AG04450 (cell line): ENCODE measurements around the gene BCL7A. TPM values are rescaled to one million over a fixed set of nuclear protein-coding genes. Genes with fewer than 3 reads are reported as not detected.

Experiments
- CTCF ChIA-PET: fragments of 300-600, 350-600 bp; formaldehyde crosslinking; extraction: SDS; loops from one replicate; lab custom pipeline; 2022; ENCODE audit warnings: antibody characterized with exemption, inconsistent platforms; lab: Charles Lee
- POLR2A ChIA-PET: fragments of 350-600 bp; formaldehyde crosslinking; extraction: SDS; loops from one replicate; lab custom pipeline; 2021; ENCODE audit warnings: antibody characterized with exemption, inconsistent platforms; lab: Yijun Ruan, JAX
- DNase-seq: peaks from one replicate; pipeline ENCODE4 v3.0.0-alpha.2; 2011; ENCODE audit warnings: low read depth, low spot score
- H3K27ac ChIP-seq: one replicate; pipeline ENCODE4 v1.5.1; 2012; ENCODE audit warnings: low read depth, low read length, control low read depth
- H3K27me3 ChIP-seq: one replicate; pipeline ENCODE4 v1.6.0; 2012; ENCODE audit warnings: low read length; ENCODE audit not compliant: control insufficient read depth, insufficient read depth
- H3K4me3 ChIP-seq: 2 replicates; pipeline ENCODE4 v1.5.1; 2011; ENCODE audit warnings: mild to moderate bottlenecking, low read depth, low read length, control low read depth
- H3K9me3 ChIP-seq: 2 replicates; pipeline ENCODE4 v1.5.1; 2012; ENCODE audit warnings: low read length; ENCODE audit not compliant: control insufficient read depth, insufficient read depth
- polyA plus RNA-seq: library from polyadenylated mRNA; depleted of rRNA; stranded (reverse); fragments of >200 nt; gene quantifications from 2 replicates; pipeline ENCODE4 v1.2.3, GENCODE V29; 2011
- TF ChIP-seq, protein P1 (sequence below): IDR thresholded peaks from 2 replicates; pipeline ENCODE4 v1.5.1; 2011; ENCODE audit warnings: low read depth, low read length, control low read depth, inconsistent platforms

Gene BCL7A
- polyA plus RNA-seq, 1 experiment, result 4.4 TPM

- DNase-seq, result no peak
- CTCF ChIA-PET, result interaction anchor here (0.6 to 1.2 kb wide), 4 partner anchors 34 to 571 kb away, joined by 3 to 4 read pairs (median 3); no protein-coding TSS in a partner anchor
- Histone ChIP-seq H3K27ac (no peak overlapping the region), H3K9me3 (no peaks in the 10 kb centered on the region), H3K4me3 (no peak overlapping the region), H3K27me3 (no peaks in the 10 kb centered on the region)
- TF ChIP-seq, protein P1, sequence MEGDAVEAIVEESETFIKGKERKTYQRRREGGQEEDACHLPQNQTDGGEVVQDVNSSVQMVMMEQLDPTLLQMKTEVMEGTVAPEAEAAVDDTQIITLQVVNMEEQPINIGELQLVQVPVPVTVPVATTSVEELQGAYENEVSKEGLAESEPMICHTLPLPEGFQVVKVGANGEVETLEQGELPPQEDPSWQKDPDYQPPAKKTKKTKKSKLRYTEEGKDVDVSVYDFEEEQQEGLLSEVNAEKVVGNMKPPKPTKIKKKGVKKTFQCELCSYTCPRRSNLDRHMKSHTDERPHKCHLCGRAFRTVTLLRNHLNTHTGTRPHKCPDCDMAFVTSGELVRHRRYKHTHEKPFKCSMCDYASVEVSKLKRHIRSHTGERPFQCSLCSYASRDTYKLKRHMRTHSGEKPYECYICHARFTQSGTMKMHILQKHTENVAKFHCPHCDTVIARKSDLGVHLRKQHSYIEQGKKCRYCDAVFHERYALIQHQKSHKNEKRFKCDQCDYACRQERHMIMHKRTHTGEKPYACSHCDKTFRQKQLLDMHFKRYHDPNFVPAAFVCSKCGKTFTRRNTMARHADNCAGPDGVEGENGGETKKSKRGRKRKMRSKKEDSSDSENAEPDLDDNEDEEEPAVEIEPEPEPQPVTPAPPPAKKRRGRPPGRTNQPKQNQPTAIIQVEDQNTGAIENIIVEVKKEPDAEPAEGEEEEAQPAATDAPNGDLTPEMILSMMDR, result no peak
- POLR2A ChIA-PET, result interaction anchor here (0.6 to 1.6 kb wide), 4 partner anchors 8 to 25 kb away, joined by 3 to 7 read pairs (median 4); no protein-coding TSS in a partner anchor
Measured at GRCh38 chr12:122088179-122088810, 66.6 kb downstream of the BCL7A start.

DNA sequence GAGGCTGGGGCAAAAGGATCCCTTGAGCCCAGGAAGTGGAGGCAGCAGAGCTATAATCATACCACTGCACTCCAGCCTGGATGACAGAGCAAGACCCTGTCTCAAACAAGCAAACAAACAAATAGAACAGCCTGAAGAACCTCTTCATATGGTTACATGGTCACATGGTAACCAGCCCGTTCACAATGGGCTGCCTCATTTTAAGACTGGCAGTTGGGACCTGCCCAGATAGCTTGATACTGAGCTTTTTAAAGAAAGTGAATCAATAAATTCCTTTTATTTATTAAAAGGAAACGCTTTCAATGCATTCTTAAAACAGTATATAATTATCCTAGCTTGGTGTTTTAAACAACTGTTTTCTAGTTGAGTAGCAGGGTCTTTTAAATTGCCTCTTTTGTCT, 67.4 kb downstream of the BCL7A start:
- DNase-seq, result no peak
- CTCF ChIA-PET, result interaction anchor here (0.8 to 1.2 kb wide), 4 partner anchors 14 to 101 kb away, joined by 3 to 4 read pairs (median 4); no protein-coding TSS in a partner anchor
- Histone ChIP-seq H3K27me3 (no peaks in the 10 kb centered on the region), H3K27ac (no peak overlapping the region), H3K9me3 (no peaks in the 10 kb centered on the region), H3K4me3 (no peak overlapping the region)
- POLR2A ChIA-PET, result interaction anchor here (1.6 kb wide), 1 partner anchor 9 kb away, joined by 7 read pairs; no protein-coding TSS in a partner anchor
- TF ChIP-seq, protein P1, result no peak

GRCh38 chr12:122090759-122091515, 69.3 kb downstream of the BCL7A start:
- peak overlapping the region; percentile 95 for H3K27ac ChIP-seq
- DNase-seq, result peak; percentile 90

GRCh38 chr12:122093098-122093883, 71.6 kb downstream of the BCL7A start:
- POLR2A ChIA-PET, result interaction anchor here (0.7 kb wide), 1 partner anchor 13 kb away, joined by 3 read pairs; no protein-coding TSS in a partner anchor
- Histone ChIP-seq H3K4me3 (no peak overlapping the region), H3K9me3 (no peaks in the 10 kb centered on the region), H3K27ac (peak overlapping the region; percentile 11), H3K27me3 (no peaks in the 10 kb centered on the region)
- no peak for DNase-seq
- CTCF ChIA-PET, result no interaction called here
- TF ChIP-seq, protein P1, result no peak

More at GRCh38 chr12:122090759-122091515, 69.3 kb downstream of the BCL7A start:
- no peak overlapping the region for H3K4me3 ChIP-seq
- no peaks in the 10 kb centered on the region for H3K9me3 ChIP-seq
- H3K27me3 ChIP-seq, result no peaks in the 10 kb centered on the region
- ChIA-PET POLR2A (interaction anchor here (0.7 to 2.0 kb wide), 7 partner anchors 8 to 663 kb away, joined by 3 to 33 read pairs (median 4); partner anchors contain the start of gene MLXIP), CTCF (interaction anchor here (1.0 to 1.5 kb wide), 2 partner anchors 32 to 33 kb away, joined by 3 to 10 read pairs; no protein-coding TSS in a partner anchor)
- TF ChIP-seq, protein P1, result no peak
